Stomach (tissue), 4 donors: ENCODE measurements around the gene PGC.

ENCODE experiments used
- POLR2A ChIP-seq, 4 donors: fragments of 450-650 bp; IDR thresholded peaks; one replicate each; pipeline ENCODE4 v1.6.1; 2016; ENCODE audit warnings: antibody characterized with exemption in 4 of 4, control low read depth in 2 of 4, mild to moderate bottlenecking in 1 of 4, moderate library complexity in 1 of 4
- TF ChIP-seq, protein P1 (sequence below), 7 experiments: fragments of 450-650 bp in 4 of 7; fragments of 200-600 bp in 3 of 7; sonication (generic) in 3 of 7; IDR thresholded peaks; one replicate each; pipeline ENCODE4 v1.5.1; 2016 to 2019; ENCODE audit warnings: antibody characterized with exemption in 7 of 7, control low read depth in 2 of 7, mild to moderate bottlenecking in 1 of 7

DNA sequence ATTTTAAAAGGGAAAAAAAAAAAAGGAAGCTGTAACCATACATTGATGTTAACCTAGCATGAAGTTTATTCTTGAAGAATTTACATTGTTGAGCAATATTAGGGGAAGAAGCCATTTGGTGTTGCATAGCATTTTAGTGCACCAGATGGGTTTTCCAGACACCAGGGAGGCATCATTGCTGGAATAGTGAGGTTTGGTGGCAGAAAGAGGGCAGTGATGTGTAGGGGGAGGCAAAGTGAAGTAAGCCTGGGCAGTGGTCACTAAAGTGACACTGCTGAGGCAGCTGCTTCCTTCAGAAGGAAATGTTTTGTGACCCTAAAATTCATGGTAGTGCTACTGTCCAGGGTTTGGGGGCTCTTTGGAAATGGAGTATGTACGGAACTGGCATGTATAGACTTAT, 42.8 kb upstream of the PGC start:
- TF ChIP-seq, protein P1, sequence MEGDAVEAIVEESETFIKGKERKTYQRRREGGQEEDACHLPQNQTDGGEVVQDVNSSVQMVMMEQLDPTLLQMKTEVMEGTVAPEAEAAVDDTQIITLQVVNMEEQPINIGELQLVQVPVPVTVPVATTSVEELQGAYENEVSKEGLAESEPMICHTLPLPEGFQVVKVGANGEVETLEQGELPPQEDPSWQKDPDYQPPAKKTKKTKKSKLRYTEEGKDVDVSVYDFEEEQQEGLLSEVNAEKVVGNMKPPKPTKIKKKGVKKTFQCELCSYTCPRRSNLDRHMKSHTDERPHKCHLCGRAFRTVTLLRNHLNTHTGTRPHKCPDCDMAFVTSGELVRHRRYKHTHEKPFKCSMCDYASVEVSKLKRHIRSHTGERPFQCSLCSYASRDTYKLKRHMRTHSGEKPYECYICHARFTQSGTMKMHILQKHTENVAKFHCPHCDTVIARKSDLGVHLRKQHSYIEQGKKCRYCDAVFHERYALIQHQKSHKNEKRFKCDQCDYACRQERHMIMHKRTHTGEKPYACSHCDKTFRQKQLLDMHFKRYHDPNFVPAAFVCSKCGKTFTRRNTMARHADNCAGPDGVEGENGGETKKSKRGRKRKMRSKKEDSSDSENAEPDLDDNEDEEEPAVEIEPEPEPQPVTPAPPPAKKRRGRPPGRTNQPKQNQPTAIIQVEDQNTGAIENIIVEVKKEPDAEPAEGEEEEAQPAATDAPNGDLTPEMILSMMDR (IDR thresholded peaks at IDR 0.05), result no peak
- no peak for TF ChIP-seq POLR2A (IDR thresholded peaks at IDR 0.05)
